WTC11 (cell line): ENCODE data around the gene FRMD4B. TPM values are rescaled to one million over a fixed set of nuclear protein-coding genes. Genes with fewer than 3 reads are reported as not detected.

Experiments
- ATAC-seq: fragments of 200-7000 bp; cut with Tn5 transposase; 2 replicates; pipeline ENCODE4 v1.10.0; 2021; ENCODE audit warnings: mild to moderate bottlenecking, moderate library complexity
- CTCF ChIA-PET: fragments of 300-600 bp; sonication (Branson Sonifier 250); formaldehyde crosslinking; loops from one replicate; lab custom pipeline; 2021; ENCODE audit warnings: antibody characterized with exemption; lab: Charles Lee
- POLR2A ChIA-PET: fragments of 350-600 bp; sonication (Branson Sonifier 250); formaldehyde crosslinking; loops from one replicate; lab custom pipeline; 2021; ENCODE audit warnings: antibody characterized with exemption; lab: Charles Lee
- DNase-seq: peaks from one replicate; pipeline ENCODE4 v3.0.0; 2021; ENCODE audit warnings: low spot score
- H3K27ac Mint-ChIP-seq: 2 replicates; pipeline ENCODE4 v1.8.0; 2021; ENCODE audit warnings: mixed read lengths
- H3K27me3 Mint-ChIP-seq: 2 replicates; pipeline ENCODE4 v1.8.0; 2021; ENCODE audit warnings: low read depth, mild to moderate bottlenecking, moderate library complexity, mixed read lengths
- H3K36me3 Mint-ChIP-seq: 2 replicates; pipeline ENCODE4 v1.8.0; 2021; ENCODE audit warnings: mixed read lengths
- H3K4me1 Mint-ChIP-seq: 2 replicates; pipeline ENCODE4 v1.8.0; 2022; ENCODE audit warnings: mixed read lengths
- H3K4me3 Mint-ChIP-seq: 2 replicates; pipeline ENCODE4 v1.8.0; 2021; ENCODE audit warnings: mild to moderate bottlenecking, moderate library complexity, mixed read lengths
- H3K9me3 Mint-ChIP-seq: 2 replicates; pipeline ENCODE4 v1.8.0; 2021; ENCODE audit warnings: mixed read lengths
- CREM ChIP-seq: sonication (generic); formaldehyde crosslinking; IDR thresholded peaks from 2 replicates; pipeline ENCODE4 v1.8.1; 2022; ENCODE audit warnings: mild to moderate bottlenecking, missing genetic modification reagents, moderate library complexity
- ERG ChIP-seq: fragments of 250-450 bp; sonication (Bioruptor Pico); IDR thresholded peaks from 2 replicates; pipeline ENCODE4 v1.8.0; 2021; ENCODE audit warnings: mild to moderate bottlenecking
- FOXK1 ChIP-seq: sonication (generic); formaldehyde crosslinking; IDR thresholded peaks from 2 replicates; pipeline ENCODE4 v1.8.0; 2022; ENCODE audit warnings: mild to moderate bottlenecking, moderate library complexity, missing genetic modification reagents
- JAZF1 ChIP-seq: fragments of 250-450 bp; sonication (Bioruptor Pico); IDR thresholded peaks from 2 replicates; pipeline ENCODE4 v1.9.0; 2021; ENCODE audit warnings: moderate library complexity, mild to moderate bottlenecking, inconsistent platforms
- MAX ChIP-seq: sonication (generic); formaldehyde crosslinking; IDR thresholded peaks from 2 replicates; pipeline ENCODE4 v1.8.0; 2022; ENCODE audit warnings: mild to moderate bottlenecking, missing genetic modification reagents
- NR3C1 ChIP-seq: sonication (generic); formaldehyde crosslinking; conservative IDR thresholded peaks from 2 replicates; pipeline ENCODE4 v1.8.1; 2023; ENCODE audit warnings: low read depth, mild to moderate bottlenecking, missing genetic modification reagents
- PRRX2 ChIP-seq: fragments of 250-450 bp; sonication (Bioruptor Pico); IDR thresholded peaks from 2 replicates; pipeline ENCODE4 v1.8.0; 2021; ENCODE audit warnings: mild to moderate bottlenecking
- RORB ChIP-seq: fragments of 250-450 bp; sonication (Bioruptor Pico); IDR thresholded peaks from 2 replicates; pipeline ENCODE4 v1.9.0; 2021; ENCODE audit warnings: mild to moderate bottlenecking
- TEAD1 ChIP-seq: sonication (generic); formaldehyde crosslinking; IDR thresholded peaks from 2 replicates; pipeline ENCODE4 v1.8.0; 2022; ENCODE audit warnings: mild to moderate bottlenecking, missing genetic modification reagents
- ZBTB21 ChIP-seq: sonication (generic); formaldehyde crosslinking; IDR thresholded peaks from 2 replicates; pipeline ENCODE4 v1.8.1; 2023; ENCODE audit warnings: mild to moderate bottlenecking, missing genetic modification reagents, borderline replicate concordance
- ZBTB43 ChIP-seq: sonication (generic); formaldehyde crosslinking; IDR thresholded peaks from 2 replicates; pipeline ENCODE4 v1.8.1; 2023; ENCODE audit warnings: mild to moderate bottlenecking, missing genetic modification reagents
- ZNF232 ChIP-seq: sonication (generic); formaldehyde crosslinking; IDR thresholded peaks from 2 replicates; pipeline ENCODE4 v1.8.0; 2022; ENCODE audit warnings: mild to moderate bottlenecking, missing genetic modification reagents
- ZNF425 ChIP-seq: fragments of 250-450 bp; sonication (Bioruptor Pico); conservative IDR thresholded peaks from 2 replicates; pipeline ENCODE4 v1.9.0; 2021; ENCODE audit warnings: mild to moderate bottlenecking
- total RNA-seq: library from RNA; stranded (reverse); gene quantifications from 3 replicates; pipeline ENCODE4 v1.2.3, GENCODE V29; 2021
- TF ChIP-seq, protein P1 (sequence below): sonication (generic); formaldehyde crosslinking; conservative IDR thresholded peaks from 2 replicates; pipeline ENCODE4 v1.8.1; 2023; ENCODE audit warnings: mild to moderate bottlenecking, low read depth, missing genetic modification reagents, moderate library complexity
- TF ChIP-seq, protein P2 (sequence below): sonication (generic); formaldehyde crosslinking; IDR thresholded peaks from 2 replicates; pipeline ENCODE4 v1.8.0; 2023; ENCODE audit warnings: mild to moderate bottlenecking, missing genetic modification reagents
- TF ChIP-seq, protein P3 (sequence below): sonication (generic); formaldehyde crosslinking; conservative IDR thresholded peaks from 2 replicates; pipeline ENCODE4 v1.8.1; 2022; ENCODE audit warnings: mild to moderate bottlenecking, missing genetic modification reagents
- TF ChIP-seq, protein P4 (sequence below): sonication (generic); formaldehyde crosslinking; IDR thresholded peaks from 2 replicates; pipeline ENCODE4 v1.8.1; 2022; ENCODE audit warnings: mild to moderate bottlenecking, missing genetic modification reagents, moderate library complexity, borderline replicate concordance
- TF ChIP-seq, protein P5 (sequence below): sonication (generic); formaldehyde crosslinking; IDR thresholded peaks from 2 replicates; pipeline ENCODE4 v1.8.1; 2022; ENCODE audit warnings: missing genetic modification reagents, borderline replicate concordance
- TF ChIP-seq, protein P6 (sequence below): sonication (generic); formaldehyde crosslinking; IDR thresholded peaks from 2 replicates; pipeline ENCODE4 v1.8.1; 2022; ENCODE audit warnings: mild to moderate bottlenecking, moderate library complexity, missing genetic modification reagents

The FRMD4B gene
- total RNA-seq, 1 experiment from 2014 or later: 6.7 TPM

DNA sequence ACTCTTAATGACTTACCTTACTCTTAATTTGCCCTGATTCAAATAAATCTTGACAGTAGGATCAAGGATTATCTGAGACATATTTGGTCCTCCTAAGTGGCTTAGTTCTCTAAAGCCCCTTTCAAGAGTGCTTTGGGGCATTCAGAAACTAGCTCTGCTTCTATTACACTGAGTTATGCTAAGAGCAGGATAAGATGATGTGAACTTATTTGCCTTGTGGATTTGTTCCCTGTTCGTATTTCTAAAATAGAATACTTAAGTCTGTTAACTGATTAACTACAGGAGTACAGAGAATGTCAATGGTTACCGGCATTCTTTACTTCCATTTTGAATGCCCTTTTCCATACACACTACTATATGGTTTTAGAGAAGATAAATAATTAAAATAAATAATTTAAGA is 14.8 kb upstream of the FRMD4B start:
- Mint-ChIP-seq H3K27me3 (no peaks in the 10 kb centered on the region), H3K27ac (no peak overlapping the region), H3K4me1 (no peaks in the 10 kb centered on the region; the same call in 1 of the 2 replicates), H3K36me3 (peaks cover 6% of the 10 kb centered on the region), H3K4me3 (no peak overlapping the region), H3K9me3 (peaks cover 15% of the 10 kb centered on the region)
- CTCF ChIA-PET: no interaction called here
- TF ChIP-seq PRRX2 (CRISPR knock-in tag) (no peak), FOXK1 (CRISPR knock-in tag) (no peak), ZBTB43 (CRISPR knock-in tag) (no peak), NR3C1 (no peak), ERG (CRISPR knock-in tag) (no peak), ZNF232 (CRISPR knock-in tag) (no peak), ZNF425 (CRISPR knock-in tag) (no peak), TEAD1 (CRISPR knock-in tag) (no peak), ZBTB21 (CRISPR knock-in tag) (no peak), RORB (CRISPR knock-in tag) (no peak), MAX (no peak), JAZF1 (CRISPR knock-in tag) (no peak), CREM (no peak)
- TF ChIP-seq, protein P1, sequence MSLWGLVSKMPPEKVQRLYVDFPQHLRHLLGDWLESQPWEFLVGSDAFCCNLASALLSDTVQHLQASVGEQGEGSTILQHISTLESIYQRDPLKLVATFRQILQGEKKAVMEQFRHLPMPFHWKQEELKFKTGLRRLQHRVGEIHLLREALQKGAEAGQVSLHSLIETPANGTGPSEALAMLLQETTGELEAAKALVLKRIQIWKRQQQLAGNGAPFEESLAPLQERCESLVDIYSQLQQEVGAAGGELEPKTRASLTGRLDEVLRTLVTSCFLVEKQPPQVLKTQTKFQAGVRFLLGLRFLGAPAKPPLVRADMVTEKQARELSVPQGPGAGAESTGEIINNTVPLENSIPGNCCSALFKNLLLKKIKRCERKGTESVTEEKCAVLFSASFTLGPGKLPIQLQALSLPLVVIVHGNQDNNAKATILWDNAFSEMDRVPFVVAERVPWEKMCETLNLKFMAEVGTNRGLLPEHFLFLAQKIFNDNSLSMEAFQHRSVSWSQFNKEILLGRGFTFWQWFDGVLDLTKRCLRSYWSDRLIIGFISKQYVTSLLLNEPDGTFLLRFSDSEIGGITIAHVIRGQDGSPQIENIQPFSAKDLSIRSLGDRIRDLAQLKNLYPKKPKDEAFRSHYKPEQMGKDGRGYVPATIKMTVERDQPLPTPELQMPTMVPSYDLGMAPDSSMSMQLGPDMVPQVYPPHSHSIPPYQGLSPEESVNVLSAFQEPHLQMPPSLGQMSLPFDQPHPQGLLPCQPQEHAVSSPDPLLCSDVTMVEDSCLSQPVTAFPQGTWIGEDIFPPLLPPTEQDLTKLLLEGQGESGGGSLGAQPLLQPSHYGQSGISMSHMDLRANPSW: no peak
- TF ChIP-seq, protein P2, sequence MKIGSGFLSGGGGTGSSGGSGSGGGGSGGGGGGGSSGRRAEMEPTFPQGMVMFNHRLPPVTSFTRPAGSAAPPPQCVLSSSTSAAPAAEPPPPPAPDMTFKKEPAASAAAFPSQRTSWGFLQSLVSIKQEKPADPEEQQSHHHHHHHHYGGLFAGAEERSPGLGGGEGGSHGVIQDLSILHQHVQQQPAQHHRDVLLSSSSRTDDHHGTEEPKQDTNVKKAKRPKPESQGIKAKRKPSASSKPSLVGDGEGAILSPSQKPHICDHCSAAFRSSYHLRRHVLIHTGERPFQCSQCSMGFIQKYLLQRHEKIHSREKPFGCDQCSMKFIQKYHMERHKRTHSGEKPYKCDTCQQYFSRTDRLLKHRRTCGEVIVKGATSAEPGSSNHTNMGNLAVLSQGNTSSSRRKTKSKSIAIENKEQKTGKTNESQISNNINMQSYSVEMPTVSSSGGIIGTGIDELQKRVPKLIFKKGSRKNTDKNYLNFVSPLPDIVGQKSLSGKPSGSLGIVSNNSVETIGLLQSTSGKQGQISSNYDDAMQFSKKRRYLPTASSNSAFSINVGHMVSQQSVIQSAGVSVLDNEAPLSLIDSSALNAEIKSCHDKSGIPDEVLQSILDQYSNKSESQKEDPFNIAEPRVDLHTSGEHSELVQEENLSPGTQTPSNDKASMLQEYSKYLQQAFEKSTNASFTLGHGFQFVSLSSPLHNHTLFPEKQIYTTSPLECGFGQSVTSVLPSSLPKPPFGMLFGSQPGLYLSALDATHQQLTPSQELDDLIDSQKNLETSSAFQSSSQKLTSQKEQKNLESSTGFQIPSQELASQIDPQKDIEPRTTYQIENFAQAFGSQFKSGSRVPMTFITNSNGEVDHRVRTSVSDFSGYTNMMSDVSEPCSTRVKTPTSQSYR (CRISPR knock-in tag): no peak
- TF ChIP-seq, protein P3, sequence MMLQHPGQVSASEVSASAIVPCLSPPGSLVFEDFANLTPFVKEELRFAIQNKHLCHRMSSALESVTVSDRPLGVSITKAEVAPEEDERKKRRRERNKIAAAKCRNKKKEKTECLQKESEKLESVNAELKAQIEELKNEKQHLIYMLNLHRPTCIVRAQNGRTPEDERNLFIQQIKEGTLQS (CRISPR knock-in tag): no peak
- TF ChIP-seq, protein P4, sequence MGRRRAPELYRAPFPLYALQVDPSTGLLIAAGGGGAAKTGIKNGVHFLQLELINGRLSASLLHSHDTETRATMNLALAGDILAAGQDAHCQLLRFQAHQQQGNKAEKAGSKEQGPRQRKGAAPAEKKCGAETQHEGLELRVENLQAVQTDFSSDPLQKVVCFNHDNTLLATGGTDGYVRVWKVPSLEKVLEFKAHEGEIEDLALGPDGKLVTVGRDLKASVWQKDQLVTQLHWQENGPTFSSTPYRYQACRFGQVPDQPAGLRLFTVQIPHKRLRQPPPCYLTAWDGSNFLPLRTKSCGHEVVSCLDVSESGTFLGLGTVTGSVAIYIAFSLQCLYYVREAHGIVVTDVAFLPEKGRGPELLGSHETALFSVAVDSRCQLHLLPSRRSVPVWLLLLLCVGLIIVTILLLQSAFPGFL (CRISPR knock-in tag): no peak
- TF ChIP-seq, protein P5, sequence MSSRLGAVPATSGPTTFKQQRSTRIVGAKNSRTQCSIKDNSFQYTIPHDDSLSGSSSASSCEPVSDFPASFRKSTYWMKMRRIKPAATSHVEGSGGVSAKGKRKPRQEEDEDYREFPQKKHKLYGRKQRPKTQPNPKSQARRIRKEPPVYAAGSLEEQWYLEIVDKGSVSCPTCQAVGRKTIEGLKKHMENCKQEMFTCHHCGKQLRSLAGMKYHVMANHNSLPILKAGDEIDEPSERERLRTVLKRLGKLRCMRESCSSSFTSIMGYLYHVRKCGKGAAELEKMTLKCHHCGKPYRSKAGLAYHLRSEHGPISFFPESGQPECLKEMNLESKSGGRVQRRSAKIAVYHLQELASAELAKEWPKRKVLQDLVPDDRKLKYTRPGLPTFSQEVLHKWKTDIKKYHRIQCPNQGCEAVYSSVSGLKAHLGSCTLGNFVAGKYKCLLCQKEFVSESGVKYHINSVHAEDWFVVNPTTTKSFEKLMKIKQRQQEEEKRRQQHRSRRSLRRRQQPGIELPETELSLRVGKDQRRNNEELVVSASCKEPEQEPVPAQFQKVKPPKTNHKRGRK (CRISPR knock-in tag): no peak
- TF ChIP-seq, protein P6, sequence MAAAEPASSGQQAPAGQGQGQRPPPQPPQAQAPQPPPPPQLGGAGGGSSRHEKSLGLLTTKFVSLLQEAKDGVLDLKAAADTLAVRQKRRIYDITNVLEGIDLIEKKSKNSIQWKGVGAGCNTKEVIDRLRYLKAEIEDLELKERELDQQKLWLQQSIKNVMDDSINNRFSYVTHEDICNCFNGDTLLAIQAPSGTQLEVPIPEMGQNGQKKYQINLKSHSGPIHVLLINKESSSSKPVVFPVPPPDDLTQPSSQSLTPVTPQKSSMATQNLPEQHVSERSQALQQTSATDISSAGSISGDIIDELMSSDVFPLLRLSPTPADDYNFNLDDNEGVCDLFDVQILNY (CRISPR knock-in tag): no peak
- DNase-seq (no peak), ATAC-seq (no peak)
- POLR2A ChIA-PET: no interaction called here
